GM20431 (cell line): ENCODE measurements around the gene CRPPA.
"Not testable (repeated sequence)": the region's sequence is repeated elsewhere in the genome, so short reads cannot be mapped to it uniquely, and the experiment has no call there.

Experiments
- in situ Hi-C: fragments of 300-500 bp; cut with MseI, MboI; formaldehyde crosslinking; loops from one replicate; pipeline ENCODE4 v1.15.0; 2020; ENCODE audit warnings: low sequenced_read_pairs; ENCODE audit not compliant: unreplicated experiment

Gene CRPPA

GRCh38 chr7:16421333-16422102, at the start of gene CRPPA:
Gene CRPPA, minus strand, starts transcription at chr7:16421538. Its CDS starts 216 bp downstream, at chr7:16421322.
- in situ Hi-C loops, result no loop called here

- in situ Hi-C loops, result no loop called here
Observed at GRCh38 chr7:16465469-16466361, 44.4 kb upstream of the CRPPA start, which contains the start of gene SOSTDC1. Gene SOSTDC1, minus strand, starts transcription at chr7:16465738. Its CDS starts 70 bp downstream, at chr7:16465668.

- in situ Hi-C loops, result no loop called here
Observed at GRCh38 chr7:16463949-16464715, 42.8 kb upstream of the CRPPA start.

GRCh38 chr7:16463520-16463919, 42.2 kb upstream of the CRPPA start:
- in situ Hi-C loops, result no loop called here

GRCh38 chr7:16462431-16462889, 41.1 kb upstream of the CRPPA start:
- in situ Hi-C loops, result no loop called here

- in situ Hi-C loops, result no loop called here
Observed at GRCh38 chr7:16460789-16461493, 39.6 kb upstream of the CRPPA start.

- in situ Hi-C loops, result not testable (repeated sequence)
Observed at GRCh38 chr7:16456303-16456702, 35.0 kb upstream of the CRPPA start.

GRCh38 chr7:16455591-16455990, 34.3 kb upstream of the CRPPA start:
- in situ Hi-C loops, result no loop called here

- in situ Hi-C loops, result no loop called here
Observed at GRCh38 chr7:16450366-16450765, 29.0 kb upstream of the CRPPA start.

- in situ Hi-C loops, result no loop called here
Observed at GRCh38 chr7:16447876-16448275, 26.5 kb upstream of the CRPPA start.

GRCh38 chr7:16446508-16446907, 25.2 kb upstream of the CRPPA start:
- in situ Hi-C loops, result no loop called here

GRCh38 chr7:16443871-16444270, 22.5 kb upstream of the CRPPA start:
- in situ Hi-C loops, result not testable (repeated sequence)

- in situ Hi-C loops, result no loop called here
Observed at GRCh38 chr7:16438988-16439387, 17.6 kb upstream of the CRPPA start.

- in situ Hi-C loops, result no loop called here
Observed at GRCh38 chr7:16436306-16436705, 15.0 kb upstream of the CRPPA start.

GRCh38 chr7:16433568-16434122, 12.3 kb upstream of the CRPPA start:
- in situ Hi-C loops, result no loop called here

- in situ Hi-C loops, result no loop called here
Observed at GRCh38 chr7:16432425-16432731, 11.0 kb upstream of the CRPPA start.

- in situ Hi-C loops, result no loop called here
Observed at GRCh38 chr7:16431646-16432424, 10.5 kb upstream of the CRPPA start.

- in situ Hi-C loops, result no loop called here
Observed at GRCh38 chr7:16430133-16430532, 8.8 kb upstream of the CRPPA start.

GRCh38 chr7:16428672-16429071, 7.3 kb upstream of the CRPPA start:
- in situ Hi-C loops, result no loop called here
